Retinal pigment epithelial cell (primary cell): ENCODE measurements around the gene DMBT1.

Experiments used
- DNase-seq: peaks from one replicate; pipeline ENCODE4 v3.0.0-alpha.2; 2010; ENCODE audit warnings: low read depth
- H3K4me3 ChIP-seq: 2 replicates; pipeline ENCODE4 v1.5.1; 2011; ENCODE audit warnings: mild to moderate bottlenecking, low read length, control low read depth, moderate library complexity
- CTCF ChIP-seq: conservative IDR thresholded peaks from 2 replicates; pipeline ENCODE4 v1.5.1; 2011; ENCODE audit warnings: low read depth, low read length, control low read depth, inconsistent platforms

DMBT1 gene

GRCh38 chr10:122692744-122693143 is 132.2 kb downstream of the DMBT1 start:
- no peak for TF ChIP-seq CTCF
- DNase-seq: no peak

More at GRCh38 chr10:122692744-122693143, 132.2 kb downstream of the DMBT1 start:
- no peak overlapping the region for H3K4me3 ChIP-seq
